HL-60 (cell line): Measurements from ENCODE around the gene CRABP1.

Source experiments
- DNase-seq, 2 experiments: peaks; one replicate each; pipeline ENCODE4 v3.0.0-alpha.2; 2010 to 2020; ENCODE audit warnings: low read depth in 1 of 2, low spot score in 1 of 2
- H3K27ac ChIP-seq: fragments of 250-450 bp; sonication (Bioruptor Pico); replicated peaks from 2 replicates; pipeline ENCODE4 v1.5.1; 2020; ENCODE audit warnings: mild to moderate bottlenecking, moderate library complexity
- H3K27me3 ChIP-seq: fragments of 250-450 bp; sonication (Bioruptor Pico); 2 replicates; pipeline ENCODE4 v1.5.1; 2021; ENCODE audit warnings: mild to moderate bottlenecking, moderate library complexity; ENCODE audit not compliant: insufficient read depth, poor library complexity, severe bottlenecking
- H3K4me3 ChIP-seq: replicated peaks from 2 replicates; pipeline ENCODE4 v1.5.1; 2011; ENCODE audit warnings: mild to moderate bottlenecking, control low read depth, low read length; ENCODE audit not compliant: insufficient read depth
- GABPA ChIP-seq: IDR thresholded peaks from 2 replicates; pipeline ENCODE4 v1.6.1; 2012; ENCODE audit warnings: low read depth
- POLR2AphosphoS5 ChIP-seq: IDR thresholded peaks from 2 replicates; pipeline ENCODE4 v1.6.1; 2012; ENCODE audit warnings: low read depth
- SPI1 ChIP-seq: IDR thresholded peaks from 2 replicates; pipeline ENCODE4 v1.6.1; 2012; ENCODE audit warnings: low read depth, mild to moderate bottlenecking, borderline replicate concordance
- TF ChIP-seq, protein P1 (sequence below): IDR thresholded peaks from 2 replicates; pipeline ENCODE4 v1.6.1; 2012; ENCODE audit warnings: low read depth; ENCODE audit not compliant: insufficient replicate concordance
- TF ChIP-seq, protein P2 (sequence below): IDR thresholded peaks from one replicate; pipeline ENCODE4 v1.5.1; 2011; ENCODE audit warnings: low read length, control low read depth, inconsistent platforms; ENCODE audit not compliant: insufficient read depth

The CRABP1 gene

DNA sequence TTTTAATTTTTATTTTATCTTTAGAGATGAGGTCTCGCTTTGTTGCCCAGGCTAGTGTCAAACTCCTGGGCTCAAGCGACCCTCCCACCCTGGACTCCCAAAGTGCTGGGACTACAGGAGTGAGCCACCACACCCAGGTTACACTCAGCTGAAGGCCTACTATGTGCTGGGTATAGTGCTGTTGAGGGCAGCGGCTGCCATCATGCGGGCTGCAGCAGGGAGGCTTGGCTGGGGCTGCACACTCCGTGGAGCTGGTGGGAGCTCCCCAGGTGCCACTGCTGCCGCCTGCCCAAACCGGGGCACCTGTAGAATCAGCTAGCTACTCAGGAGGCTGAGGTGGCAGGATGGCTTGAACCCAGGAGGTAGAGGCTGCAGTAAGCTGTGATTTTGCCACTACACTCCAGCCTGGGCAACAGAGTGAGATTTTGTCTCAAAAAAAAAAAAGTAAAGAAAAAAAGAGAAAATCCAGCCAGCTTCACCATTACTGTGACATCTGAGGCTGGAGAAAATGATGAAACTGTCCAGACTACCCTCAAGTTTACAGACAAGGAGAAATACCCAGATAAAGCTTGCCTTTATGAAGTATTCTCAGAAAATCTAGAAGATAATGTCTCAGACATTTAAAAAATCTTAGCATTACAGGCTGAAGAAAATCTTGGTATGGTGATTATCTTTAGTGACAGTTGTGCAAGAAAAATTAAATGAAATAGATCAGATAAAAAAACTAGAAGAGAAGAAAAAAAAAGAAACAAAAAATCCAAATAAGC, 42.1 kb downstream of the CRABP1 start:
- TF ChIP-seq, protein P1, sequence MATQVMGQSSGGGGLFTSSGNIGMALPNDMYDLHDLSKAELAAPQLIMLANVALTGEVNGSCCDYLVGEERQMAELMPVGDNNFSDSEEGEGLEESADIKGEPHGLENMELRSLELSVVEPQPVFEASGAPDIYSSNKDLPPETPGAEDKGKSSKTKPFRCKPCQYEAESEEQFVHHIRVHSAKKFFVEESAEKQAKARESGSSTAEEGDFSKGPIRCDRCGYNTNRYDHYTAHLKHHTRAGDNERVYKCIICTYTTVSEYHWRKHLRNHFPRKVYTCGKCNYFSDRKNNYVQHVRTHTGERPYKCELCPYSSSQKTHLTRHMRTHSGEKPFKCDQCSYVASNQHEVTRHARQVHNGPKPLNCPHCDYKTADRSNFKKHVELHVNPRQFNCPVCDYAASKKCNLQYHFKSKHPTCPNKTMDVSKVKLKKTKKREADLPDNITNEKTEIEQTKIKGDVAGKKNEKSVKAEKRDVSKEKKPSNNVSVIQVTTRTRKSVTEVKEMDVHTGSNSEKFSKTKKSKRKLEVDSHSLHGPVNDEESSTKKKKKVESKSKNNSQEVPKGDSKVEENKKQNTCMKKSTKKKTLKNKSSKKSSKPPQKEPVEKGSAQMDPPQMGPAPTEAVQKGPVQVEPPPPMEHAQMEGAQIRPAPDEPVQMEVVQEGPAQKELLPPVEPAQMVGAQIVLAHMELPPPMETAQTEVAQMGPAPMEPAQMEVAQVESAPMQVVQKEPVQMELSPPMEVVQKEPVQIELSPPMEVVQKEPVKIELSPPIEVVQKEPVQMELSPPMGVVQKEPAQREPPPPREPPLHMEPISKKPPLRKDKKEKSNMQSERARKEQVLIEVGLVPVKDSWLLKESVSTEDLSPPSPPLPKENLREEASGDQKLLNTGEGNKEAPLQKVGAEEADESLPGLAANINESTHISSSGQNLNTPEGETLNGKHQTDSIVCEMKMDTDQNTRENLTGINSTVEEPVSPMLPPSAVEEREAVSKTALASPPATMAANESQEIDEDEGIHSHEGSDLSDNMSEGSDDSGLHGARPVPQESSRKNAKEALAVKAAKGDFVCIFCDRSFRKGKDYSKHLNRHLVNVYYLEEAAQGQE: no peak
- TF ChIP-seq, protein P2, sequence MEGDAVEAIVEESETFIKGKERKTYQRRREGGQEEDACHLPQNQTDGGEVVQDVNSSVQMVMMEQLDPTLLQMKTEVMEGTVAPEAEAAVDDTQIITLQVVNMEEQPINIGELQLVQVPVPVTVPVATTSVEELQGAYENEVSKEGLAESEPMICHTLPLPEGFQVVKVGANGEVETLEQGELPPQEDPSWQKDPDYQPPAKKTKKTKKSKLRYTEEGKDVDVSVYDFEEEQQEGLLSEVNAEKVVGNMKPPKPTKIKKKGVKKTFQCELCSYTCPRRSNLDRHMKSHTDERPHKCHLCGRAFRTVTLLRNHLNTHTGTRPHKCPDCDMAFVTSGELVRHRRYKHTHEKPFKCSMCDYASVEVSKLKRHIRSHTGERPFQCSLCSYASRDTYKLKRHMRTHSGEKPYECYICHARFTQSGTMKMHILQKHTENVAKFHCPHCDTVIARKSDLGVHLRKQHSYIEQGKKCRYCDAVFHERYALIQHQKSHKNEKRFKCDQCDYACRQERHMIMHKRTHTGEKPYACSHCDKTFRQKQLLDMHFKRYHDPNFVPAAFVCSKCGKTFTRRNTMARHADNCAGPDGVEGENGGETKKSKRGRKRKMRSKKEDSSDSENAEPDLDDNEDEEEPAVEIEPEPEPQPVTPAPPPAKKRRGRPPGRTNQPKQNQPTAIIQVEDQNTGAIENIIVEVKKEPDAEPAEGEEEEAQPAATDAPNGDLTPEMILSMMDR: no peak
- TF ChIP-seq POLR2AphosphoS5 (no peak), SPI1 (no peak), GABPA (no peak)
- H3K27me3 ChIP-seq: peaks cover 9% of the 10 kb centered on the region
- DNase-seq: no peak

DNA sequence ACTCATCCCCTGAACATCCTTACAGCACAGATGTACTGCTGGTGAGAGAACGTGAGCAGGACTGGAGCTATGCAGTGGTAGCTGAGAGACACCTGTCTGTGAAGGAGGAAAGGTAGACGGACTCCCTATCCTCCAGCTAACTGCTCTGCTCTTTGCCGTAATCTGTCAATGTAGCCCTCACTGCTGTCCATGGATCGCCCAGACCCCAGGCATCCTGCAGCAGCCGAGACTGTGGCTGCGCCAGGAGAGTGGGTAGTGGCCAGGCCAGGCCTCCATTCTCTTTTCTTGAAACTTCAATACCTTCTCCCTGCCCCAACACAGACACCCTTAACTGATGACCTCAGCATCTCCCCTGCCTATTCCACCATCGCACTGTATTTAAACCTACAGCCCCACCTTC, 44.5 kb downstream of the CRABP1 start:
- Histone ChIP-seq H3K27ac (no peak overlapping the region), H3K4me3 (no peak overlapping the region), H3K27me3 (peaks cover 9% of the 10 kb centered on the region)
- TF ChIP-seq, protein P1: no peak
- TF ChIP-seq, protein P2: no peak
- TF ChIP-seq SPI1 (no peak), GABPA (no peak), POLR2AphosphoS5 (no peak)
- no peak for DNase-seq

More for the DNA sequence above, 42.1 kb downstream of the CRABP1 start:
- no peak overlapping the region for H3K4me3 ChIP-seq
- no peak overlapping the region for H3K27ac ChIP-seq

DNA sequence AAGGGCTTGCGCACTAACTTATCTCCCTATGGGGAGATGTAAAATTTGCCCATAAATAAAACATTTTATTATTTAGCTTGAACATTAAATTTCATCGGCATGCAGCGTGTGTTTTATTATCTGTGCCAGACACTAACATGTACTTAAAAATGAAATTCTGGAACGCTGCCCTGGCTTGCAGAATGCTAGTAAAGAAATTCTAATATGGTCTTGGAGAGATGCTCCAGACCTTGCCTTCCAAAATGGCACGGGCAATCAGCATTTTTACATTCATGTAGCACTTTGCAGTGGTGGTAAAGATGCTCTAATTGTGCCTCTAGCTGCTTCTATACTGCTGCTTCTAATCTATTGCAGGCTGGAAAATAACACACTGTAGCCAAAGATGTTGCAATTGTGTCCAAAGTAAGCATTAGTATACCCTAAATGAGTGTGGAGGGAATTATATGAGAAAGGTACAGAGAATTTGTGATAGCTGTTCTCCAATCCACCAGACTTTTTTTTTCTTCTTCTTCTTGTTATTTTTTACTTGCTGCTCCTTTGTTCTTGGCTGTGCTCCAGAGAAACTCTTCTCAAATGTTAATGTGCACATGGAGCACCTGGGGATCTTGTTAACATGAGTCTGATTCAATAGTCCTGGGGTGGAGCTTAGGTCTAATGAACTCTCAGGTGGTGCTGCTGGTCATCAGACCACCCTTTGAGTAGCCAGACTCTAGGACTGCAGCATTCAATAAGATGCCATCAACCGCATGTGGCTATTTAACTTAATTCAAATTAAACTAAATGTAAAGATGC, 47.3 kb downstream of the CRABP1 start:
- Histone ChIP-seq H3K4me3 (no peak overlapping the region), H3K27ac (no peak overlapping the region), H3K27me3 (peaks cover 9% of the 10 kb centered on the region)
- TF ChIP-seq, protein P2: no peak
- DNase-seq: no peak
